Psoas muscle (tissue), 8 donors: ENCODE results near the gene LCTL. TPM values are rescaled to one million over a fixed set of nuclear protein-coding genes. Genes with fewer than 3 reads are reported as not detected.

Experiments used
- ATAC-seq, 4 donors: fragments of 200-7000 bp; cut with Tn5 transposase; one replicate each; pipeline ENCODE4 v1.9.1; 2020; ENCODE audit warnings: moderate library complexity in 3 of 4, mild to moderate bottlenecking in 2 of 4
- DNase-seq, 2 donors: peaks; one replicate each; pipeline ENCODE4 v3.0.0-alpha.2; 2020
- H3K27ac ChIP-seq: fragments of 200-600 bp; one replicate; pipeline ENCODE4 v1.8.0; 2022
- H3K27me3 ChIP-seq, 3 donors: fragments of 200-600 bp in 1 of 3; one replicate each; pipeline versions ENCODE4 v1.6.1 to v1.8.0; 2013 to 2022; ENCODE audit warnings: low read length in 2 of 3, mild to moderate bottlenecking in 2 of 3, moderate library complexity in 1 of 3; ENCODE audit not compliant: insufficient read depth in 3 of 3
- H3K36me3 ChIP-seq, 2 donors: fragments of 200-600 bp in 1 of 2; one replicate each; pipeline versions ENCODE4 v1.6.1 to v1.8.0; 2013 to 2022; ENCODE audit warnings: low read depth in 1 of 2, mild to moderate bottlenecking in 1 of 2, moderate library complexity in 1 of 2; ENCODE audit not compliant: insufficient read depth in 1 of 2
- H3K4me1 ChIP-seq: fragments of 200-600 bp; one replicate; pipeline ENCODE4 v1.8.0; 2022
- H3K4me3 ChIP-seq: fragments of 200-600 bp; one replicate; pipeline ENCODE4 v1.8.0; 2022; ENCODE audit warnings: mild to moderate bottlenecking
- H3K9me3 ChIP-seq: fragments of 200-600 bp; one replicate; pipeline ENCODE4 v1.8.0; 2022
- WGBS, 3 donors: extraction: QIAGEN DNeasy Blood & Tissue Kit; methylation state at CpG; one replicate each; pipeline versions ENCODE4 v1.1.6 to v1.1.7; 2013; 5-methylcytosine and 5-hydroxymethylcytosine counted together
- intact Hi-C, 2 donors: fragments of 100-400 bp; cut with DNase I; formaldehyde crosslinking; loops; one replicate each; pipeline versions ENCODE4 v1.11.0 to v1.14.2; 2022
- polyA plus RNA-seq, 3 donors: library from polyadenylated mRNA; stranded (reverse); fragments of 200-250 nt; gene quantifications; one replicate each; pipeline ENCODE4 v1.2.3, GENCODE V29; 2013
- total RNA-seq, 4 donors: library from RNA; stranded (reverse); fragmentation: NEBNext Ultra II Directional in 2 of 4; extraction: Animal tissue kit (Norgen Biotek cat#: 25700) in 2 of 4; gene quantifications; one replicate each; pipeline versions ENCODE4 v1.2.1 to v1.2.4, GENCODE V29; 2021 to 2023
- TF ChIP-seq, protein P1 (sequence below): fragments of 200-600 bp; IDR thresholded peaks from one replicate; pipeline ENCODE4 v1.8.0; 2022; ENCODE audit warnings: antibody characterized with exemption
- donor health status: healthy with polysubstance abuse.
- donor health status: DM: no; HTN: no; CAD: no; lungs with moderate emphysema.
- donor health status: Bipolar disorder and iron deficiency.
- donor health status: healthy.
- donor health status: DM: yes; HTN: yes; CAD: no.
- donor health status: DM: no; HTN: no; CAD: no.
- donor health status: DM: no; HTN: no; CAD: no.
- donor health status: DM: yes; HTN: yes; CAD: no.

Gene LCTL
- total and polyA plus RNA-seq, 7 donors = not detected

DNA sequence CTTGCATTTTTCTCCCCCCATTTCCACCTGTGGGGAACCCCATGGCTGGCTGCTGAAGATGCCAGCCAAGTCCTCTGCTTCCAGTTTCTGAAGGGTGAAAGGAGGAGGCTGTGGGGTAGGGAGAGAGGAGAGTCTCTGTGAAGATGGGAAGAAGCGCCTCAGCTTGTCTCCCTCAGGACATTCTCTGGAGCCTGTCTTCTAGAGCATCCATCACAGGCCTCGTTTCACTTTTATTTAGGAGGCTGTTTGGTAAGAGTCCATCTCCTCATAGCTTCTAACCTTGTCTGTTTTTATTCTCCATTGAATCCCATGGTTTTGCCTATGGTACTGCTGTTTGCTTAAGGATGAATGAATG is 8.8 kb upstream of the LCTL start:
- Histone ChIP-seq H3K27ac (no peak overlapping the region), H3K4me3 (no peak overlapping the region), H3K36me3 (no peaks in the 10 kb centered on the region), H3K9me3 (no peaks in the 10 kb centered on the region), H3K27me3 (no peaks in the 10 kb centered on the region), H3K4me1 (no peaks in the 10 kb centered on the region)
- WGBS, 3 donors = 65 to 71% (median 68%) methylated on average over 2 of the region's 2 CpGs
- DNase-seq = no peak
- intact Hi-C loops = no loop called here
- ATAC-seq = no peak
- TF ChIP-seq, protein P1, sequence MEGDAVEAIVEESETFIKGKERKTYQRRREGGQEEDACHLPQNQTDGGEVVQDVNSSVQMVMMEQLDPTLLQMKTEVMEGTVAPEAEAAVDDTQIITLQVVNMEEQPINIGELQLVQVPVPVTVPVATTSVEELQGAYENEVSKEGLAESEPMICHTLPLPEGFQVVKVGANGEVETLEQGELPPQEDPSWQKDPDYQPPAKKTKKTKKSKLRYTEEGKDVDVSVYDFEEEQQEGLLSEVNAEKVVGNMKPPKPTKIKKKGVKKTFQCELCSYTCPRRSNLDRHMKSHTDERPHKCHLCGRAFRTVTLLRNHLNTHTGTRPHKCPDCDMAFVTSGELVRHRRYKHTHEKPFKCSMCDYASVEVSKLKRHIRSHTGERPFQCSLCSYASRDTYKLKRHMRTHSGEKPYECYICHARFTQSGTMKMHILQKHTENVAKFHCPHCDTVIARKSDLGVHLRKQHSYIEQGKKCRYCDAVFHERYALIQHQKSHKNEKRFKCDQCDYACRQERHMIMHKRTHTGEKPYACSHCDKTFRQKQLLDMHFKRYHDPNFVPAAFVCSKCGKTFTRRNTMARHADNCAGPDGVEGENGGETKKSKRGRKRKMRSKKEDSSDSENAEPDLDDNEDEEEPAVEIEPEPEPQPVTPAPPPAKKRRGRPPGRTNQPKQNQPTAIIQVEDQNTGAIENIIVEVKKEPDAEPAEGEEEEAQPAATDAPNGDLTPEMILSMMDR = no peak

GRCh38 chr15:66573719-66574595 is 8.2 kb upstream of the LCTL start:
- no peaks in the 10 kb centered on the region for H3K36me3 ChIP-seq
- no peak overlapping the region for H3K27ac ChIP-seq
- TF ChIP-seq, protein P1 = no peak
- DNase-seq (no peak), ATAC-seq (no peak)
- H3K4me3 ChIP-seq = no peak overlapping the region
- no peaks in the 10 kb centered on the region for H3K4me1 ChIP-seq
- H3K9me3 ChIP-seq = no peaks in the 10 kb centered on the region
- intact Hi-C loops = no loop called here
- WGBS, 3 donors = 53 to 61% (median 53%) methylated on average over 10 of the region's 10 CpGs
- H3K27me3 ChIP-seq = no peaks in the 10 kb centered on the region

DNA sequence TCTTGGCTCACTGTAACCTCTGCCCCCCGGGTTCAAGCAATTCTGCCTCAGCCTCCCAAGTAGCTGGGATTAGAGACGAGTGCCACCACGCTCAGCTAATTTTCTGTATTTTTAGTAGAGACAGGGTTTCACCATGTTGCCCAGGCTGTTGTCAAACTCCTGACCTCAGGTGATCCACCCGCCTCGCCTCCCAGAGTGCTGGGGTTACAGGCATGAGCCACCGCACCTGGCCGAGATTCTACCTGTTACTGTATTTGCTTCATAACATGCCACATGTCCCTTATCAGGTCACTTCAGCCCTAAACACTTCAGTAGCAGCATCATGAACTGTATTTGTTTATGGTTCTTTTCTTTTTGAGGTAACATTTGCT is 7.5 kb upstream of the LCTL start:
- Histone ChIP-seq H3K9me3 (no peaks in the 10 kb centered on the region), H3K4me1 (no peaks in the 10 kb centered on the region), H3K36me3 (no peaks in the 10 kb centered on the region), H3K27ac (no peak overlapping the region), H3K27me3 (no peaks in the 10 kb centered on the region), H3K4me3 (no peak overlapping the region)
- intact Hi-C loops = no loop called here
- ATAC-seq (no peak), DNase-seq (no peak)
- TF ChIP-seq, protein P1 = no peak
- whole genome bisulfite sequencing, 3 donors = 89 to 91% (median 91%) methylated on average over 7 of the region's 7 CpGs

DNA sequence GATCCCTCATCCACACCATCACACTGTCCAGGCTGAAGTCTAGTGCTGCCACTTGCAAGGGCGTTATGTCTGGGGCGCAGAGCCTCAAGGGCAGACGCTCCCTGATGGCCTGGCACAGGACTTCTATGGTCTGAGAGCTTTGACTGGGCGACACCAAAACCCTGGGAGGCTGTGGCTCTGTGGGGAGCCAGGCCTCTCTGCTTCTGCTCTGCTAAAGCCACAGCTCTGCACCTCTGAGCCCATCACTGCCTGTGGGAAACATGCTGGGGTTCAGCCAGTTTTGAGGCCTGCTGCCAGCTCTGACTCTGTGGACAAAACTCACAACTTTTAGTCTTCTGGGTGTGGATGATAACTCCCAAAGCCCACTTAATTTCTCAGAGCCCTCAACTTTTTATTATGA is 6.3 kb upstream of the LCTL start:
- TF ChIP-seq, protein P1 = no peak
- no peak overlapping the region for H3K27ac ChIP-seq
- H3K4me1 ChIP-seq = no peaks in the 10 kb centered on the region
- 86 to 94% (median 92%) methylated on average over 4 of the region's 4 CpGs for WGBS, 3 donors
- DNase-seq = no peak
- no peaks in the 10 kb centered on the region for H3K9me3 ChIP-seq
- intact Hi-C loops = no loop called here
- H3K4me3 ChIP-seq = no peak overlapping the region
- ATAC-seq = no peak
- no peaks in the 10 kb centered on the region for H3K36me3 ChIP-seq
- H3K27me3 ChIP-seq = no peaks in the 10 kb centered on the region
